IMR-90 (cell line): ENCODE results near the gene ARHGEF7.

ENCODE experiments used
- BHLHE40 ChIP-seq: fragments of 150-350 bp; IDR thresholded peaks from 2 replicates; pipeline ENCODE4 v1.6.1; 2016; ENCODE audit warnings: mild to moderate bottlenecking, low read depth, low read length
- CEBPB ChIP-seq: IDR thresholded peaks from 2 replicates; pipeline ENCODE4 v1.6.1; 2012; ENCODE audit warnings: low read depth, low read length, improper control_type of control experiment
- CHD1 ChIP-seq: IDR thresholded peaks from 2 replicates; pipeline ENCODE4 v1.6.1; 2012; ENCODE audit warnings: low read depth, low read length, improper control_type of control experiment
- CTCF ChIP-seq: conservative IDR thresholded peaks from 2 replicates; pipeline ENCODE4 v1.5.1; 2012; ENCODE audit warnings: mild to moderate bottlenecking, low read depth, low read length, improper control_type of control experiment
- FOS ChIP-seq: fragments of 150-350 bp; IDR thresholded peaks from 2 replicates; pipeline ENCODE4 v1.6.1; 2016; ENCODE audit warnings: low read depth, low read length
- MXI1 ChIP-seq: IDR thresholded peaks from 2 replicates; pipeline ENCODE4 v1.6.1; 2012; ENCODE audit warnings: low read depth, mild to moderate bottlenecking, low read length, moderate library complexity, borderline replicate concordance
- POLR2A ChIP-seq: IDR thresholded peaks from 2 replicates; pipeline ENCODE4 v1.6.1; 2012; ENCODE audit warnings: mild to moderate bottlenecking, low read depth, low read length
- RAD21 ChIP-seq: IDR thresholded peaks from 2 replicates; pipeline ENCODE4 v1.6.1; 2012; ENCODE audit warnings: low read length, improper control_type of control experiment
- RCOR1 ChIP-seq: IDR thresholded peaks from 2 replicates; pipeline ENCODE4 v1.6.1; 2012; ENCODE audit warnings: mild to moderate bottlenecking, low read length, improper control_type of control experiment; ENCODE audit not compliant: insufficient replicate concordance
- SMC3 ChIP-seq: fragments of 150-350 bp; IDR thresholded peaks from 2 replicates; pipeline ENCODE4 v1.6.1; 2016; ENCODE audit warnings: low read depth, mild to moderate bottlenecking, antibody characterized with exemption, low read length, moderate library complexity

GRCh38 chr13:111326981-111327642 is 212.0 kb downstream of the ARHGEF7 start:
- TF ChIP-seq CTCF (no peak), POLR2A (no peak), RCOR1 (no peak), SMC3 (no peak), CHD1 (no peak), FOS (no peak), MXI1 (no peak), BHLHE40 (no peak), RAD21 (no peak), CEBPB (no peak)
